ENCODE measurements around the gene SMIM23. TPM values are rescaled to one million over a fixed set of nuclear protein-coding genes. Genes with fewer than 3 reads are reported as not detected.

SMIM23 gene
- total RNA-seq (2022; extraction: Qiagen RNA extraction), result not detected in 5 replicates

DNA sequence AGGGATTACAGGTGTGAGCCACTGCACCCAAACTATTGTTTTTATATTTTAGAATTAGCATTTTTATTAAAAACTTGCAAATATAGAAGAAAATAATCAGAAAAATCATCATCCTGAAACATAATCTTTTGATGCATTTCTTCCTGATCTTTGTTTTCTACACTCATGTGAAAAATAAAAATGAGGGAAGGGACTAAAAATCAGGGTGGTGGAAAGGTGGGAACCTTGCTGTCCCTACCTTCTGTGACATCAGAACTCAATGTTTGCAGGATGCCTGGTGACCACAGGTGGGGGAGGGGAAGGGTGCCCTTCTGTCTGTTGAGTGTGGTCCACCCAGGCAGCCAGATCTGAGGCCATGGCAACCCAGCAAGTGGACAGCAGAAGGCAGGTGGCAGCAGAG lies at the start of gene SMIM23:
TSS of gene SMIM23 (plus strand) at position 301 of the 400 bp plus-strand sequence. CDS start at position 356, 55 bp downstream.

Other genes starting within 250 kb of the SMIM23 start
- gene FBXW11, start 220.8 kb downstream of the SMIM23 start, total RNA-seq (2022; extraction: Qiagen RNA extraction), result 30.8 to 47.6 TPM (median 36.7 TPM) in 5 replicates

All from A549 treated with Hydrocortisone at 1 μM for 4 hours (cell line).